Ascending aorta (tissue), 2 donors: ENCODE results near the gene CDK17. TPM values are rescaled to one million over a fixed set of nuclear protein-coding genes. Genes with fewer than 3 reads are reported as not detected.

Experiments
- DNase-seq, 2 donors: peaks; one replicate each; pipeline ENCODE4 v3.0.0-alpha.2; 2019; ENCODE audit warnings: low spot score in 2 of 2
- H3K27ac ChIP-seq, 2 donors: fragments of 200-600 bp; sonication (generic); one replicate each; pipeline ENCODE4 v1.5.1; 2016 to 2017; ENCODE audit warnings: mild to moderate bottlenecking in 1 of 2
- H3K27me3 ChIP-seq: fragments of 200-600 bp; sonication (generic); one replicate; pipeline ENCODE4 v1.5.1; 2017
- H3K36me3 ChIP-seq, 2 donors: fragments of 200-600 bp; sonication (generic); one replicate each; pipeline ENCODE4 v1.5.1; 2016
- H3K4me1 ChIP-seq, 2 donors: fragments of 200-600 bp; sonication (generic); one replicate each; pipeline ENCODE4 v1.5.1; 2016 to 2017; ENCODE audit warnings: mild to moderate bottlenecking in 1 of 2
- H3K4me3 ChIP-seq, 2 donors: fragments of 200-600 bp; sonication (generic); one replicate each; pipeline ENCODE4 v1.5.1; 2016 to 2017; ENCODE audit warnings: mild to moderate bottlenecking in 1 of 2
- H3K9me3 ChIP-seq, 2 donors: fragments of 200-600 bp; sonication (generic); one replicate each; pipeline ENCODE4 v1.5.1; 2016
- CTCF ChIP-seq, 3 experiments: fragments of 200-600 bp in 2 of 3; fragments of 450-650 bp in 1 of 3; sonication (generic) in 2 of 3; IDR thresholded peaks; one replicate each; pipeline ENCODE4 v1.5.1; 2016 to 2019; ENCODE audit warnings: antibody characterized with exemption in 3 of 3, mild to moderate bottlenecking in 1 of 3, moderate library complexity in 1 of 3
- intact Hi-C: fragments of 100-400 bp; cut with DNase I; formaldehyde crosslinking; loops from one replicate; pipeline ENCODE4 v1.15.1; 2023
- total RNA-seq: library from RNA; depleted of rRNA; stranded (reverse); fragments of >200 nt; gene quantifications from one replicate; pipeline ENCODE4 v1.1.0, GENCODE V29; 2016

Gene CDK17
- total RNA-seq, 1 donor from 2014 or later = 49.7 TPM

DNA sequence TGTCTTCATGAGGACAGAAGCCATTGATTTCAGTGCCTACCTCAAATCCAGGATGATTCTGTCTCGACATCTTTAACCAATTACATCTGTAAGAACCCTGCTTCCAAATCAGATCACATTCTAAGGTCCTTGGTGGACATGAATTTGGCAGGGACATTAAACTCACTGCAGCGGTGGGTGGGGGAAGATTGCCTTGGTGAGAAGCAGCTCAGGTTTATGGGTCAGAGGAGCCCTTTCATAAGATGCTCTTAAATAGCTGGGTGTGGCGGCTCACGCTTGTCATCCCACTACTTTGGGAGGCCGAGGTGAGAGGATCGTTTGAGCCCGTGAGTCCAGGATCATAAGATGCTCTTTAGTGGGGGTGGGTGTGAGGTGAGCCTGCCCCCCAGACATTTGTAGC lies 163.2 kb downstream of the CDK17 start:
- no peaks in the 10 kb centered on the region for H3K27me3 ChIP-seq
- TF ChIP-seq CTCF (IDR thresholded peaks at IDR 0.05) = no peak
- peak overlapping the region in 1 of 2 donors; percentile 12 for H3K4me3 ChIP-seq
- intact Hi-C loops = loop anchor here (2.0 to 5.0 kb wide), 2 partner anchors 164 to 670 kb away; partner anchors contain the start of genes CDK17 and NEDD1
- H3K9me3 ChIP-seq = no peaks in the 10 kb centered on the region
- peaks cover 25 to 39% of the 10 kb centered on the region in 2 donors for H3K4me1 ChIP-seq
- DNase-seq = peak in 1 of 2 donors; percentile 65
- no peaks in the 10 kb centered on the region for H3K36me3 ChIP-seq
- H3K27ac ChIP-seq = peak overlapping the region; percentile 69 to 78

DNA sequence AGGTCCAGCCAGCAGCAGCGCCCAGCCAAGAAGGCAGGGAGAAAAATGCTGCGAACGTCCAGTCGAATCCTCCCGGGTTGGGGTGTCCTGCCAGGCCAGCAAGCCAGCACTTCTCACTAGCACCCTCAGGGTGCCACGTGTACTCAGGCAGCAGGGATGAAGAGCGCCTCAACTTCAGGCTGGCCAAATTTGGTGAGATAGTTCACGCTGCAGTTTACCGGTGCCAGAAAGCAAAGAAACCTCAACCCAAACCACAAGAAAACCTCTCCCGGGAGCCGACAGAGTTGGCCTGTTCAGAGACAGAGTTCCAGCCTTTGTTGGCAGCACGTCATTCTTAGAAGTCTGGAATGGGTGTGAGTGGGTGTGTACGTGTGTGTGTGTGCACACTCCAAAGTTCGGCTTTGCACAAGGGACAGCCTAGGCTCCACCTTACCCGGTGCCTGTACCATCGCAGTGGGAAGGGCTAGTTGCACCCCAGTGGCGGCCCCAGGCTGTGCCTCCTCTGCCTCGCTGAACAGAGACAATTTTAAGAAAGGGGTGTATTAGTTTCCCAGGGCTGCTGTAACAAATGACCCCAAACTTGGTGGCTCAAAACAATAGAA lies 163.9 kb downstream of the CDK17 start:
- H3K27me3 ChIP-seq = no peaks in the 10 kb centered on the region
- TF ChIP-seq CTCF (IDR thresholded peaks at IDR 0.05) = no peak
- H3K4me3 ChIP-seq = peak overlapping the region in 1 of 2 donors; percentile 31
- DNase-seq = peak in 1 of 2 donors; percentile 75
- peak overlapping the region; percentile 69 to 78 for H3K27ac ChIP-seq
- intact Hi-C loops = loop anchor here (2.0 to 5.0 kb wide), 2 partner anchors 164 to 671 kb away; partner anchors contain the start of genes CDK17 and NEDD1
- H3K36me3 ChIP-seq = no peaks in the 10 kb centered on the region
- peaks cover 25 to 39% of the 10 kb centered on the region in 2 donors for H3K4me1 ChIP-seq
- no peaks in the 10 kb centered on the region for H3K9me3 ChIP-seq

GRCh38 chr12:96235484-96235826 lies 164.8 kb downstream of the CDK17 start:
- no peak for DNase-seq
- no peak for TF ChIP-seq CTCF (IDR thresholded peaks at IDR 0.05)
- Histone ChIP-seq H3K36me3 (no peaks in the 10 kb centered on the region), H3K27ac (peak overlapping the region; percentile 17 to 36), H3K9me3 (no peaks in the 10 kb centered on the region), H3K4me1 (peaks cover 25 to 39% of the 10 kb centered on the region in 2 donors), H3K4me3 (no peak overlapping the region), H3K27me3 (no peaks in the 10 kb centered on the region)
- intact Hi-C loops = loop anchor here (2.0 to 5.0 kb wide), 2 partner anchors 37 to 672 kb away; partner anchors contain the start of gene NEDD1

- Histone ChIP-seq H3K4me3 (no peak overlapping the region), H3K27ac (peak overlapping the region; percentile 17 to 36), H3K9me3 (no peaks in the 10 kb centered on the region), H3K27me3 (no peaks in the 10 kb centered on the region), H3K36me3 (no peaks in the 10 kb centered on the region), H3K4me1 (peaks cover 25 to 39% of the 10 kb centered on the region in 2 donors)
- intact Hi-C loops = loop anchor here (2.0 to 5.0 kb wide), 3 partner anchors 36 to 672 kb away; partner anchors contain the start of genes CFAP54 and NEDD1
- no peak for TF ChIP-seq CTCF (IDR thresholded peaks at IDR 0.05)
- DNase-seq = peak in 1 of 2 donors; percentile 60
Measured at GRCh38 chr12:96234591-96235483, 165.4 kb downstream of the CDK17 start.

DNA sequence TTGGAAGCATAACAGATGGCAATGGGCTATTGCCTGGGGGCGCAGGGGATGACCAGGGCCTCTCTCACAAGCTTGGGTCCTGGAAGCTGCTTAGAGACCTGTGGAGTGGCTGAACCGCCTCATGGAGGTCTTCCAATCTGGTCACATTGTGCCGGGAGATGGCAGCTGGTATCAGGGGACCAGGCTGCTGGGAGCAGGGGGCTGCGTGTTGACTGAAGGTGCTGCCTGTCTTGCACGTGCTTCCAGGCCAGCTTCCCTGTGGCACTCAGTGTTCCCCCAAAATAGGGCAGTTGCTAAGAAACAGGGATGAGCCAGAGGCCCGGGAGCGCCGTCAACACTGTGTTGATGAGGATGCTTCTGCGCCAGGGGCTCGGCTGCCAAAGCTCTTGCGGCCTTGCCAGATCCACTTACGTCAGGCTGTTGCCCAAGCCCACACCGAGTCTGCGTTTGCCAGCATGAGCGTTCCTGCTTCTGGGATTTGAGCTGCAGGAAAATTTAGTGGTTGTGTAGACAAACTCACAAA lies 166.2 kb downstream of the CDK17 start:
- peaks cover 25 to 39% of the 10 kb centered on the region in 2 donors for H3K4me1 ChIP-seq
- intact Hi-C loops = loop anchor here (2.0 to 5.0 kb wide), 2 partner anchors 35 to 253 kb away; partner anchors contain the start of gene CFAP54
- H3K27ac ChIP-seq = peak overlapping the region; percentile 60 to 80
- H3K4me3 ChIP-seq = no peak overlapping the region
- no peaks in the 10 kb centered on the region for H3K27me3 ChIP-seq
- no peak for TF ChIP-seq CTCF (IDR thresholded peaks at IDR 0.05)
- H3K9me3 ChIP-seq = no peaks in the 10 kb centered on the region
- no peaks in the 10 kb centered on the region for H3K36me3 ChIP-seq
- DNase-seq = peak; percentile 78 to 97
